Sigmoid colon (tissue), 7 donors: ENCODE data around the gene AKR1C1. TPM values are rescaled to one million over a fixed set of nuclear protein-coding genes. Genes with fewer than 3 reads are reported as not detected.

Experiments used
- DNase-seq: peaks from one replicate; pipeline ENCODE4 v3.0.0-alpha.2; 2019
- H3K27ac ChIP-seq, 4 donors: fragments of 200-600 bp; sonication (generic); one replicate each; pipeline ENCODE4 v1.5.1; 2016 to 2019; ENCODE audit warnings: mild to moderate bottlenecking in 1 of 4
- H3K27me3 ChIP-seq, 3 donors: fragments of 200-600 bp; sonication (generic); one replicate each; pipeline ENCODE4 v1.5.1; 2019; ENCODE audit warnings: mild to moderate bottlenecking in 1 of 3
- H3K36me3 ChIP-seq, 4 donors: fragments of 200-600 bp; sonication (generic); one replicate each; pipeline ENCODE4 v1.5.1; 2016 to 2019
- H3K4me1 ChIP-seq, 4 donors: fragments of 200-600 bp; sonication (generic); one replicate each; pipeline ENCODE4 v1.5.1; 2017 to 2019
- H3K4me3 ChIP-seq, 4 donors: fragments of 200-600 bp; sonication (generic); one replicate each; pipeline ENCODE4 v1.5.1; 2017 to 2019; ENCODE audit warnings: mild to moderate bottlenecking in 2 of 4, moderate library complexity in 1 of 4
- H3K9me3 ChIP-seq, 4 donors: fragments of 200-600 bp in 3 of 4; sonication (generic) in 3 of 4; one replicate each; pipeline versions ENCODE4 v1.5.1 to v1.6.1; 2013 to 2019
- EP300 ChIP-seq, 4 donors: sonication (generic); formaldehyde crosslinking; IDR thresholded peaks; one replicate each; pipeline ENCODE4 v1.6.1; 2017; ENCODE audit warnings: antibody characterized with exemption in 4 of 4
- POLR2A ChIP-seq, 2 donors: fragments of 450-650 bp; IDR thresholded peaks; one replicate each; pipeline ENCODE4 v1.6.1; 2016; ENCODE audit warnings: antibody characterized with exemption in 2 of 2, mild to moderate bottlenecking in 2 of 2, moderate library complexity in 2 of 2
- POLR2AphosphoS5 ChIP-seq, 4 donors: sonication (generic); formaldehyde crosslinking; IDR thresholded peaks; one replicate each; pipeline ENCODE4 v1.6.1; 2017; ENCODE audit warnings: antibody characterized with exemption in 4 of 4
- WGBS, 2 donors: extraction: QIAGEN DNeasy Blood & Tissue Kit; methylation state at CpG; one replicate each; pipeline ENCODE4 v1.1.7; 2013; 5-methylcytosine and 5-hydroxymethylcytosine counted together
- intact Hi-C: fragments of 100-400 bp; cut with DNase I; formaldehyde crosslinking; loops from one replicate; pipeline ENCODE4 v1.15.1; 2023
- polyA plus RNA-seq, 3 donors: library from polyadenylated mRNA; stranded (reverse); fragments of 200-250 nt; gene quantifications; one replicate each; pipeline ENCODE4 v1.2.3, GENCODE V29; 2013
- total RNA-seq, 4 donors: library from RNA; depleted of rRNA; stranded (reverse); fragments of >200 nt; gene quantifications; one replicate each; pipeline ENCODE4 v1.1.0, GENCODE V29; 2016
- TF ChIP-seq, protein P1 (sequence below), 4 experiments: fragments of 450-650 bp in 3 of 4; fragments of 200-600 bp in 1 of 4; IDR thresholded peaks; one replicate each; pipeline ENCODE4 v1.5.1; 2016 to 2019; ENCODE audit warnings: antibody characterized with exemption in 4 of 4, mild to moderate bottlenecking in 3 of 4, moderate library complexity in 2 of 4
- donor health status: healthy with polysubstance abuse.
- donor health status: Bipolar disorder and iron deficiency.
- donor health status: healthy.

The AKR1C1 gene
- total and polyA plus RNA-seq, 7 donors = 6.0 to 36.7 (median 22.5) TPM

DNA sequence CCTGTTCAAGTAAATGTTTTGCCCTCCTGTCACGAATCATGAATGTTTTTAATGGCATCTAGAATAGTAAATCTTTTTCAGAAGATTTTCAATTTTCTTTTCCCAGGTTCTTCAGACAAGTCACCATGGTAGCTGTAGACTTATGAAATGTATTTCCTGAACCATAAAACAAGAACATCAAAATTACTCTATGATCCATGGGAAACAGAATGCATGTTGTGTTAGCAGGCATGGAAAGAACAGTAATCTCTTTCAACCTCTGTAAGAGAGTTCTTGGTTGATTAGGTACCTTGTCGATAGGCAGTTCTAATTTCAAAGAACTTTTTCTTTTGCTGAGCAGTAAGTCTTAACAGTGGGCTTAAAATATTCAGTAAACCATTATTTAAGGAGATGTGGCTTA is 17.6 kb downstream of the AKR1C1 start:
- 94 to 95% methylated on average over 2 of the region's 2 CpGs for WGBS, 2 donors
- H3K27ac ChIP-seq = no peak overlapping the region
- H3K4me3 ChIP-seq = no peak overlapping the region
- no peak for DNase-seq
- no peaks in the 10 kb centered on the region for H3K9me3 ChIP-seq
- intact Hi-C loops = loop anchor here (5.0 kb wide), 1 partner anchor 128 kb away; no protein-coding TSS in a partner anchor
- H3K27me3 ChIP-seq = no peaks in the 10 kb centered on the region
- peaks cover 0 to 25% (median 15%) of the 10 kb centered on the region in 4 donors for H3K4me1 ChIP-seq
- TF ChIP-seq POLR2A (IDR thresholded peaks at IDR 0.05) (no peak), POLR2AphosphoS5 (IDR thresholded peaks at IDR 0.05) (no peak), EP300 (IDR thresholded peaks at IDR 0.05) (no peak)
- TF ChIP-seq, protein P1, sequence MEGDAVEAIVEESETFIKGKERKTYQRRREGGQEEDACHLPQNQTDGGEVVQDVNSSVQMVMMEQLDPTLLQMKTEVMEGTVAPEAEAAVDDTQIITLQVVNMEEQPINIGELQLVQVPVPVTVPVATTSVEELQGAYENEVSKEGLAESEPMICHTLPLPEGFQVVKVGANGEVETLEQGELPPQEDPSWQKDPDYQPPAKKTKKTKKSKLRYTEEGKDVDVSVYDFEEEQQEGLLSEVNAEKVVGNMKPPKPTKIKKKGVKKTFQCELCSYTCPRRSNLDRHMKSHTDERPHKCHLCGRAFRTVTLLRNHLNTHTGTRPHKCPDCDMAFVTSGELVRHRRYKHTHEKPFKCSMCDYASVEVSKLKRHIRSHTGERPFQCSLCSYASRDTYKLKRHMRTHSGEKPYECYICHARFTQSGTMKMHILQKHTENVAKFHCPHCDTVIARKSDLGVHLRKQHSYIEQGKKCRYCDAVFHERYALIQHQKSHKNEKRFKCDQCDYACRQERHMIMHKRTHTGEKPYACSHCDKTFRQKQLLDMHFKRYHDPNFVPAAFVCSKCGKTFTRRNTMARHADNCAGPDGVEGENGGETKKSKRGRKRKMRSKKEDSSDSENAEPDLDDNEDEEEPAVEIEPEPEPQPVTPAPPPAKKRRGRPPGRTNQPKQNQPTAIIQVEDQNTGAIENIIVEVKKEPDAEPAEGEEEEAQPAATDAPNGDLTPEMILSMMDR (IDR thresholded peaks at IDR 0.05) = no peak
- no peaks in the 10 kb centered on the region for H3K36me3 ChIP-seq

DNA sequence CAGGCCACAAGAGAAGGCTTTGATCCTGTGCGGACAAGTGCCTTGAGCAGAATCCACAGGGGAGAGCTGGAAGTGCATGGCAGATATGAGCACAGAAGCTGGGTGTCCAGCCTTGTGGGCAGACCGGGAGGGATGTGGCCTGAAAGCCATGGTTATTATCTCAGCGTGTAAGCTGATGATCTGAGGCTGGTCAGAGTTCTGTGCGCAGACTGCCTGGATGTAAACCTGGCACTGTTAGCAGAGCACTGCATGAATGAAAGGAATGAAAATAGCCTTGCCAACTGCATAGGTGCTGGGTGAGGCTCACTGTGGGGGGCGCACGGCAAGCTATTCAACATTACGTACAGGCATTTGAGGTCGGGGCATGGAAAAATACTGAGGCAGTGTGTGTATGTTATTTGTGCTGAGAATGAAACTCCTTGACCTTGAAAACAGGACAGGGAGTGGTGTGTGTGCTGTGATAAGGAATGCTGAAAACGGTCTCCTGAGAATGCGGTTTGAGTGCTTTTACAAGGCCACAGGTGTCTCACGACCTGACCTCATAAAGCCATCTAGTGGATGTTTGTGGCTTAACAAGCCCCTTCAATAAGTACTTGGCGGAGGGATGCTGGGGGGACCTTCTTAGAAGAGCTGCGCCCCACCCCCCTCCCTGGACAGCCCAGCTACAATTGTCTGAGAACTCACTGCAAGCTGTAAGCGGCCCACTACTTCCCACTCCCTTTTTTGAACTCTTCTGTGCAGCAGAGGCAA is 18.7 kb downstream of the AKR1C1 start:
- Histone ChIP-seq H3K27ac (peak overlapping the region in 3 of 4 donors; percentile 24 to 58 (median 40)), H3K4me1 (peaks cover 0 to 27% (median 15%) of the 10 kb centered on the region in 4 donors), H3K9me3 (no peaks in the 10 kb centered on the region), H3K4me3 (no peak overlapping the region), H3K27me3 (no peaks in the 10 kb centered on the region), H3K36me3 (no peaks in the 10 kb centered on the region)
- 18 to 45% methylated on average over 14 of the region's 14 CpGs for WGBS, 2 donors
- TF ChIP-seq POLR2A (IDR thresholded peaks at IDR 0.05) = no peak
- peak in 1 of 4 donors; percentile 4 for TF ChIP-seq POLR2AphosphoS5 (IDR thresholded peaks at IDR 0.05)
- TF ChIP-seq, protein P1 (IDR thresholded peaks at IDR 0.05) = peak in 2 of 4 experiments; percentile 23 to 28
- intact Hi-C loops = loop anchor here (5.0 kb wide), 1 partner anchor 130 kb away; no protein-coding TSS in a partner anchor
- no peak for DNase-seq

DNA sequence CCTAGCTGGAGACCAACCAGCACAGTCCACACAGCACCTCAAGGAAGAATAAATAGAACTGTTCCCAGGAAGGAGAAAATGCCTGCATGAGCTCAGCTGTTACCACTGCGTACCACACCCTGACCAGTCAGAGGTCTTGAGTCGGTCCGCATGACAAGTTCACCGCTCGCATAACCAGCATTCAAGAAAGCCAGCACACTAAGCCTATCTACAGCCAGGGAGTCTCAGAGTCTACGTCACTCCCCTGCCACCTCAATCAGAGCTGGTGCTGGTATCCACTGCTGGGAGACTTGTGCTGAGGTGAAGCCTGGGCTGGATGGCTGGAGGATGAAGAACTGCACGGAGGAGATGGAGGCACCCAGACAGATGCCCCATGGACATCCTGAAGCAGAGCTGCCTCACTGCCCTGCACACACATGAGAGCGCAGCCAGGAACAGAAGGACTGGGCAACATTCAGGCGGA is 19.6 kb downstream of the AKR1C1 start:
- intact Hi-C loops = loop anchor here (5.0 kb wide), 1 partner anchor 130 kb away; no protein-coding TSS in a partner anchor
- H3K27ac ChIP-seq = no peak overlapping the region
- H3K9me3 ChIP-seq = no peaks in the 10 kb centered on the region
- no peaks in the 10 kb centered on the region for H3K36me3 ChIP-seq
- no peaks in the 10 kb centered on the region for H3K27me3 ChIP-seq
- TF ChIP-seq POLR2AphosphoS5 (IDR thresholded peaks at IDR 0.05) (no peak), POLR2A (IDR thresholded peaks at IDR 0.05) (no peak), EP300 (IDR thresholded peaks at IDR 0.05) (no peak)
- TF ChIP-seq, protein P1 (IDR thresholded peaks at IDR 0.05) = no peak
- no peak overlapping the region for H3K4me3 ChIP-seq
- 84 to 94% methylated on average over 9 of the region's 9 CpGs for WGBS, 2 donors
- peaks cover 0 to 27% (median 15%) of the 10 kb centered on the region in 4 donors for H3K4me1 ChIP-seq
- DNase-seq = no peak

DNA sequence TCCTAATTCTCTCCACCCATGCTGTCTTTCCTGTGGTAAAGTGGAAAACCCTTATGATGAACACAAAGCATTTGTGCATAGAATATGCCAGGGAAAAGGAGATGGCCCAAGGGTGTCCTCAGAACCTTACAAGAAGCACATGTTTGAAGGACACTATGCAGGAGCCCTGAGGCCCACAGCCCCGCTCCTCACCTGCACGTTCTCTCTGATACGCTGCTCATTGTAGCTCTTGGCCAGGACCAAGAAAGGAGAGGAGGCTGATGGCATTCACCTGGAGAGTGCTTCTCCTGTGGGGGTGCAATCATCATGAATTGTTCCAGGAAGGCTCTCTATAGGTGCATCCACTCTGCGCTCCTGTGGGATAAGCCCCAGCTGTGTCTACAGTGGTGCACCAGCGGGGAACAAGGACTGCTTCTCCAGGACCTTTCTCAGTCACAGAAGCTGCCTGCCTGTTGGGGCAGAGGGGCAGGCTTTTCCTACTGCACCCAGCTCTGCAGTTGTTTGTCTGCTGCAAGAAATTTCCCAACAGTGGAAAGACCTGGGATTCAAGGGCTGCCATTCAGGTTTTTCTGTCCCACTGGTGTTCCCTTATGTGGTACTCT is 20.5 kb downstream of the AKR1C1 start:
- Histone ChIP-seq H3K27ac (no peak overlapping the region), H3K9me3 (no peaks in the 10 kb centered on the region), H3K36me3 (no peaks in the 10 kb centered on the region), H3K4me3 (no peak overlapping the region), H3K27me3 (no peaks in the 10 kb centered on the region), H3K4me1 (peaks cover 0 to 27% (median 15%) of the 10 kb centered on the region in 4 donors)
- DNase-seq = no peak
- intact Hi-C loops = loop anchor here (5.0 kb wide), 1 partner anchor 131 kb away; no protein-coding TSS in a partner anchor
- 97 to 99% methylated on average over 5 of the region's 5 CpGs for WGBS, 2 donors
- TF ChIP-seq EP300 (IDR thresholded peaks at IDR 0.05) (no peak), POLR2AphosphoS5 (IDR thresholded peaks at IDR 0.05) (no peak)
- TF ChIP-seq, protein P1 (IDR thresholded peaks at IDR 0.05) = no peak
